Activated CD8-positive, alpha-beta memory T cell treated with anti-CD3 and anti-CD28 coated beads for 4 hours (primary cell): Measurements from ENCODE around the gene PLAC1.

Experiments used
- DNase-seq, 2 donors: peaks; one replicate each; pipeline ENCODE4 v3.0.0-alpha.2; 2020; ENCODE audit warnings: low read depth in 2 of 2

Gene PLAC1

GRCh38 chrX:134588806-134589205 is 69.5 kb downstream of the PLAC1 start:
- DNase-seq, result no peak

GRCh38 chrX:134580907-134581306 is 77.4 kb downstream of the PLAC1 start:
- no peak for DNase-seq

- no peak for DNase-seq
Measured at GRCh38 chrX:134573683-134574035, 84.6 kb downstream of the PLAC1 start.

- DNase-seq, result no peak
Measured at GRCh38 chrX:134572816-134573682, 85.2 kb downstream of the PLAC1 start.

GRCh38 chrX:134571796-134572195 is 86.5 kb downstream of the PLAC1 start:
- DNase-seq, result no peak

- DNase-seq, result no peak
Measured at GRCh38 chrX:134570899-134571298, 87.4 kb downstream of the PLAC1 start.

GRCh38 chrX:134570509-134570846 is 87.8 kb downstream of the PLAC1 start:
- DNase-seq, result no peak

GRCh38 chrX:134569306-134569705 is 89.0 kb downstream of the PLAC1 start:
- DNase-seq, result no peak

GRCh38 chrX:134568285-134569016 is 89.8 kb downstream of the PLAC1 start:
- no peak for DNase-seq

GRCh38 chrX:134566506-134566905 is 91.8 kb downstream of the PLAC1 start:
- no peak for DNase-seq

GRCh38 chrX:134562002-134562401 is 96.3 kb downstream of the PLAC1 start:
- no peak for DNase-seq

GRCh38 chrX:134558133-134558532 is 100.1 kb downstream of the PLAC1 start:
- DNase-seq, result no peak

GRCh38 chrX:134554291-134554690 is 104.0 kb downstream of the PLAC1 start:
- no peak for DNase-seq

GRCh38 chrX:134552351-134552750 is 105.9 kb downstream of the PLAC1 start:
- DNase-seq, result no peak

GRCh38 chrX:134551376-134552048 is 106.8 kb downstream of the PLAC1 start:
- DNase-seq, result no peak

GRCh38 chrX:134548257-134549201 is 109.7 kb downstream of the PLAC1 start:
- no peak for DNase-seq

- DNase-seq, result no peak
Measured at GRCh38 chrX:134547047-134547679, 111.1 kb downstream of the PLAC1 start.

- no peak for DNase-seq
Measured at GRCh38 chrX:134546187-134546586, 112.1 kb downstream of the PLAC1 start.

GRCh38 chrX:134545510-134545909 is 112.8 kb downstream of the PLAC1 start:
- no peak for DNase-seq

- DNase-seq, result no peak
Measured at GRCh38 chrX:134544513-134545151, 113.6 kb downstream of the PLAC1 start.

GRCh38 chrX:134544135-134544512 is 114.1 kb downstream of the PLAC1 start:
- DNase-seq, result no peak
